Stimulated activated CD4-positive, alpha-beta T cell treated with anti-CD3 and anti-CD28 coated beads, Interleukin-4, amount 100 ng/mL, for 1 hour (primary cell): ENCODE data around the gene ITGB7.
"Not testable (repeated sequence)": the region's sequence is repeated elsewhere in the genome, so short reads cannot be mapped to it uniquely, and the experiment has no call there.

ENCODE experiments used
- DNase-seq: peaks from one replicate; pipeline ENCODE4 v3.0.0-alpha.2; 2020

The ITGB7 gene

GRCh38 chr12:53217051-53217930, 10.2 kb upstream of the ITGB7 start:
- DNase-seq = no peak

GRCh38 chr12:53215497-53215896, 8.4 kb upstream of the ITGB7 start:
- DNase-seq = no peak

- DNase-seq = no peak
Measured at GRCh38 chr12:53214687-53215455, 7.8 kb upstream of the ITGB7 start.

GRCh38 chr12:53214221-53214620, 7.2 kb upstream of the ITGB7 start:
- DNase-seq = no peak

- DNase-seq = peak; percentile 87
Measured at GRCh38 chr12:53213348-53213747, 6.3 kb upstream of the ITGB7 start.

- DNase-seq = no peak
Measured at GRCh38 chr12:53212931-53213330, 5.9 kb upstream of the ITGB7 start.

GRCh38 chr12:53211476-53212381, 4.7 kb upstream of the ITGB7 start:
- DNase-seq = no peak

GRCh38 chr12:53210843-53211242, 3.8 kb upstream of the ITGB7 start:
- no peak for DNase-seq

GRCh38 chr12:53208877-53209463, 1.9 kb upstream of the ITGB7 start:
- no peak for DNase-seq

- DNase-seq = no peak
Measured at GRCh38 chr12:53208435-53208834, 1.4 kb upstream of the ITGB7 start.

GRCh38 chr12:53205747-53206419, 1.2 kb downstream of the ITGB7 start:
- DNase-seq = peak; percentile 55

- DNase-seq = no peak
Measured at GRCh38 chr12:53204351-53204750, 2.7 kb downstream of the ITGB7 start.

GRCh38 chr12:53202316-53202715, 4.7 kb downstream of the ITGB7 start:
- not testable (repeated sequence) for DNase-seq

GRCh38 chr12:53201639-53202038, 5.4 kb downstream of the ITGB7 start:
- DNase-seq = no peak

GRCh38 chr12:53201177-53201541, 5.9 kb downstream of the ITGB7 start:
- no peak for DNase-seq

- DNase-seq = no peak
Measured at GRCh38 chr12:53200458-53201176, 6.4 kb downstream of the ITGB7 start.

GRCh38 chr12:53200107-53200457, 7.0 kb downstream of the ITGB7 start:
- no peak for DNase-seq

- DNase-seq = no peak
Measured at GRCh38 chr12:53199700-53200099, 7.4 kb downstream of the ITGB7 start.

GRCh38 chr12:53198486-53199110, 8.5 kb downstream of the ITGB7 start:
- DNase-seq = no peak

- DNase-seq = no peak
Measured at GRCh38 chr12:53197011-53197640, 9.9 kb downstream of the ITGB7 start.

GRCh38 chr12:53196486-53196885, 10.6 kb downstream of the ITGB7 start:
- DNase-seq = no peak
